ENCODE data around the gene FAM227A.

DNA sequence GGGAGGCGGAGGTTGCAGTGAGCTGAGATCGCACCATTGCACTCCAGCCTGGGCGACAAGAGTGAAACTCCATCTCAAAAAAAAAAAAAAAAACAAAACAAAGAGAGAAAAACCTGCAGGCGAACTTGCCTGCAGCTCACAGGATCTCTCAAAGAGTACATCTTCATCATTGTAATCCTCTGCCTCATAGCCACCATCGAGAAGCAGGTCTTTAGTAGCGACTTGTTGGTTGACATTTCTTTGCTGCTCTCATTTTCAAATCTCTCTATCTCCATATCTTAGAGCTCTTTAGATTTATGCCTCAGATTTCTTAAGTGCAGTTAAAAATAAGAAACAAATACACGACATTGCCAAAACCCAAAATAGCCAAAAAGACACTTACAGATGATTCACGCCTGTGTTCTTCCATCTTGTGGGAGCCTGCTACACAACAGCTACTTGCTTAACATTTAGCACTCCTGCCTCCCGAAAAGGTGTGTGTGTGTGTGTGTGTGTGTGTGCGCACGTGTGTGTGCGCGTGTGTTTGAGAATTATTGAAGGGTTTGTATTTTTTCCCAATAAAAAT lies 14.6 kb downstream of the FAM227A start:
- TF ChIP-seq, protein P1, sequence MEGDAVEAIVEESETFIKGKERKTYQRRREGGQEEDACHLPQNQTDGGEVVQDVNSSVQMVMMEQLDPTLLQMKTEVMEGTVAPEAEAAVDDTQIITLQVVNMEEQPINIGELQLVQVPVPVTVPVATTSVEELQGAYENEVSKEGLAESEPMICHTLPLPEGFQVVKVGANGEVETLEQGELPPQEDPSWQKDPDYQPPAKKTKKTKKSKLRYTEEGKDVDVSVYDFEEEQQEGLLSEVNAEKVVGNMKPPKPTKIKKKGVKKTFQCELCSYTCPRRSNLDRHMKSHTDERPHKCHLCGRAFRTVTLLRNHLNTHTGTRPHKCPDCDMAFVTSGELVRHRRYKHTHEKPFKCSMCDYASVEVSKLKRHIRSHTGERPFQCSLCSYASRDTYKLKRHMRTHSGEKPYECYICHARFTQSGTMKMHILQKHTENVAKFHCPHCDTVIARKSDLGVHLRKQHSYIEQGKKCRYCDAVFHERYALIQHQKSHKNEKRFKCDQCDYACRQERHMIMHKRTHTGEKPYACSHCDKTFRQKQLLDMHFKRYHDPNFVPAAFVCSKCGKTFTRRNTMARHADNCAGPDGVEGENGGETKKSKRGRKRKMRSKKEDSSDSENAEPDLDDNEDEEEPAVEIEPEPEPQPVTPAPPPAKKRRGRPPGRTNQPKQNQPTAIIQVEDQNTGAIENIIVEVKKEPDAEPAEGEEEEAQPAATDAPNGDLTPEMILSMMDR (conservative IDR thresholded peaks at IDR 0.05; ENCODE audit: low read length), result no peak
- TF ChIP-seq EZH2phosphoT487 (IDR thresholded peaks at IDR 0.05; ENCODE audit: borderline replicate concordance), result no peak

Measured in Loucy (cell line).